Loucy (cell line): ENCODE measurements around the gene ART4.

ENCODE experiments used
- H2AFZ ChIP-seq: fragments of 200-600 bp; sonication (generic); 2 replicates; pipeline ENCODE4 v1.6.0; 2016; ENCODE audit warnings: antibody characterized with exemption, mild to moderate bottlenecking, low read length, moderate library complexity
- H3F3A ChIP-seq: fragments of 200-600 bp; 2 replicates; pipeline ENCODE4 v1.6.0; 2016; ENCODE audit warnings: antibody characterized with exemption, low read depth, mild to moderate bottlenecking
- H3K27me3 ChIP-seq: fragments of 200-600 bp; sonication (generic); 2 replicates; pipeline ENCODE4 v1.6.1; 2014; ENCODE audit warnings: low read length, mild to moderate bottlenecking; ENCODE audit not compliant: insufficient read depth, poor library complexity, severe bottlenecking
- H3K36me3 ChIP-seq: fragments of 200-600 bp; sonication (generic); 2 replicates; pipeline ENCODE4 v1.6.1; 2016; ENCODE audit warnings: low read length; ENCODE audit not compliant: insufficient read depth
- H3K4me1 ChIP-seq: fragments of 200-600 bp; sonication (generic); 2 replicates; pipeline ENCODE4 v1.5.1; 2014; ENCODE audit warnings: low read length, mild to moderate bottlenecking; ENCODE audit not compliant: insufficient read depth, poor library complexity, severe bottlenecking
- H3K4me2 ChIP-seq: fragments of 200-600 bp; sonication (generic); 2 replicates; pipeline ENCODE4 v1.6.0; 2014; ENCODE audit warnings: antibody characterized with exemption, low read length, low read depth, mild to moderate bottlenecking; ENCODE audit not compliant: poor library complexity, severe bottlenecking
- H3K4me3 ChIP-seq: fragments of 200-600 bp; sonication (generic); 2 replicates; pipeline ENCODE4 v1.5.1; 2014; ENCODE audit warnings: low read length, mild to moderate bottlenecking, mixed read lengths; ENCODE audit not compliant: poor library complexity, severe bottlenecking
- H3K79me2 ChIP-seq: fragments of 200-600 bp; sonication (generic); 2 replicates; pipeline ENCODE4 v1.6.1; 2014; ENCODE audit warnings: low read length; ENCODE audit not compliant: insufficient read depth
- H3K9ac ChIP-seq: fragments of 200-600 bp; sonication (generic); 2 replicates; pipeline ENCODE4 v1.6.0; 2014; ENCODE audit warnings: mild to moderate bottlenecking, low read depth, low read length, moderate library complexity; ENCODE audit not compliant: poor library complexity, severe bottlenecking
- H3K9me2 ChIP-seq: fragments of 200-600 bp; sonication (generic); replicated peaks from 2 replicates; pipeline ENCODE4 v1.6.1; 2016; ENCODE audit warnings: low read depth, low read length, mixed read lengths
- H3K9me3 ChIP-seq: fragments of 200-600 bp; sonication (generic); 2 replicates; pipeline ENCODE4 v1.6.1; 2014; ENCODE audit warnings: mild to moderate bottlenecking, antibody characterized with exemption, low read length, low read depth; ENCODE audit not compliant: insufficient read depth
- H4K20me1 ChIP-seq: fragments of 200-600 bp; sonication (generic); 2 replicates; pipeline ENCODE4 v1.6.0; 2014; ENCODE audit warnings: antibody characterized with exemption, low read length, mild to moderate bottlenecking; ENCODE audit not compliant: insufficient read depth, poor library complexity, severe bottlenecking
- EZH2phosphoT487 ChIP-seq: fragments of 200-600 bp; IDR thresholded peaks from 2 replicates; pipeline ENCODE4 v1.6.1; 2018; ENCODE audit warnings: antibody characterized with exemption, mild to moderate bottlenecking, moderate library complexity, borderline replicate concordance
- TF ChIP-seq, protein P1 (sequence below): fragments of 200-600 bp; sonication (generic); conservative IDR thresholded peaks from 2 replicates; pipeline ENCODE4 v1.5.1; 2014; ENCODE audit warnings: mild to moderate bottlenecking, antibody characterized with exemption, low read length

ART4 gene

DNA sequence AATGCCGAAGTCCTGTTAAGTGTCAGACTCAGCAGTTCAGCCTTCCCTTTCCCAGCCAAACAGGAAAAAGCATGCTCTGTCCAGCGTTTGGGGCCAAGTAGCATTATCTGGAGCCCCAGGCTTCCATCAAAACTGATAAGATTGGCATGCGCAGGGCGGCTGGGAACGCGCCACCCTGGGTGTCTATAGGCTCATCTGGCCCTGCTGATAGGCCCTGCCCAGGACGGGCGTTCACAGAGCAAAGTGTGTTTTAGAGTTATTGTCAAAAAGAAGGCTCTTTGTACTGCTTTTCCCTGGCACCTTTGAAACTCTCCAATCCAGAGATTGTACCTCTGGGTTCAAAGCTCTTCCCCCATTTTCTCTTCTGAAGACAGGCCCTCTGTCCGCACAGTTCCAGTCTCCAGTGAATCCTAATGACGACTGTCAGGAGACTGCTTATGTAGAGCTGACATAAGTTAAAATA, at the start of gene ART4:
Gene ART4, minus strand, starts transcription at position 102 of the 463 bp plus-strand sequence. CDS start 413 bp downstream, outside the sequence.
- Histone ChIP-seq H3K4me3 (no peak within 1 kb of the TSS), H4K20me1 (no peaks in the 10 kb centered on the region), H3F3A (no peaks in the 10 kb centered on the region), H3K9me2 (no peaks in the 10 kb centered on the region), H3K4me1 (peaks cover 16% of the 10 kb centered on the region), H3K36me3 (no peaks in the 10 kb centered on the region), H3K79me2 (no peaks in the 10 kb centered on the region), H3K9ac (no peak within 1 kb of the TSS), H3K4me2 (no peak within 1 kb of the TSS), H3K27me3 (peaks cover 8% of the 10 kb centered on the region), H2AFZ (no peak within 1 kb of the TSS), H3K9me3 (no peaks in the 10 kb centered on the region)
- TF ChIP-seq, protein P1, sequence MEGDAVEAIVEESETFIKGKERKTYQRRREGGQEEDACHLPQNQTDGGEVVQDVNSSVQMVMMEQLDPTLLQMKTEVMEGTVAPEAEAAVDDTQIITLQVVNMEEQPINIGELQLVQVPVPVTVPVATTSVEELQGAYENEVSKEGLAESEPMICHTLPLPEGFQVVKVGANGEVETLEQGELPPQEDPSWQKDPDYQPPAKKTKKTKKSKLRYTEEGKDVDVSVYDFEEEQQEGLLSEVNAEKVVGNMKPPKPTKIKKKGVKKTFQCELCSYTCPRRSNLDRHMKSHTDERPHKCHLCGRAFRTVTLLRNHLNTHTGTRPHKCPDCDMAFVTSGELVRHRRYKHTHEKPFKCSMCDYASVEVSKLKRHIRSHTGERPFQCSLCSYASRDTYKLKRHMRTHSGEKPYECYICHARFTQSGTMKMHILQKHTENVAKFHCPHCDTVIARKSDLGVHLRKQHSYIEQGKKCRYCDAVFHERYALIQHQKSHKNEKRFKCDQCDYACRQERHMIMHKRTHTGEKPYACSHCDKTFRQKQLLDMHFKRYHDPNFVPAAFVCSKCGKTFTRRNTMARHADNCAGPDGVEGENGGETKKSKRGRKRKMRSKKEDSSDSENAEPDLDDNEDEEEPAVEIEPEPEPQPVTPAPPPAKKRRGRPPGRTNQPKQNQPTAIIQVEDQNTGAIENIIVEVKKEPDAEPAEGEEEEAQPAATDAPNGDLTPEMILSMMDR, result no peak
- no peak for TF ChIP-seq EZH2phosphoT487

GRCh38 chr12:14892726-14893505, 49.6 kb upstream of the ART4 start:
- H3K9me2 ChIP-seq, result no peaks in the 10 kb centered on the region
- H3K4me1 ChIP-seq, result no peaks in the 10 kb centered on the region
- H3K4me2 ChIP-seq, result no peak overlapping the region
- no peak for TF ChIP-seq EZH2phosphoT487
- TF ChIP-seq, protein P1, result peak; percentile 60
- H3K36me3 ChIP-seq, result no peaks in the 10 kb centered on the region
- H3K27me3 ChIP-seq, result no peaks in the 10 kb centered on the region
- no peaks in the 10 kb centered on the region for H3F3A ChIP-seq
- no peak overlapping the region for H2AFZ ChIP-seq
- no peak overlapping the region for H3K9ac ChIP-seq
- no peaks in the 10 kb centered on the region for H4K20me1 ChIP-seq
- H3K79me2 ChIP-seq, result no peaks in the 10 kb centered on the region
- no peak overlapping the region for H3K4me3 ChIP-seq
- no peaks in the 10 kb centered on the region for H3K9me3 ChIP-seq

DNA sequence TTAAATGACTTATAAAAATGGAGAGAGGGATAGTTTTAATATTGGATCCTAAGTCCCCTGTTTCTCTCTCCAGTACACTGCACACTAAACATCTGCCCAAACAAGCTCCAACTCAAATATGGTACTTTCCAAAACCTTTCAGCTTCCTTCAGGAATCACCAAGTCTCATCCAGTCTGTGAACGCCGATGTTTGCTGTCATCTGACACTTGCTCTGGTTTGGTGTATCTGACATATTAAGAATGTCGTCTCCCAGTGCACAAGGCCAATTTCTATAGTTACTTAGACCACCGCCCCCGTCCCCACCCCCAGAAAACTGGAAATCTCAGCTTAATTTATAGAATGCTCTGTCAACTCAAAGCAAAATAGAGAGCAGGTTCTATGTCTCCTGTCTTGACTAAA, 47.4 kb upstream of the ART4 start:
- H3K9ac ChIP-seq, result no peak overlapping the region
- no peak overlapping the region for H3K4me3 ChIP-seq
- H3K4me2 ChIP-seq, result no peak overlapping the region
- H3K79me2 ChIP-seq, result no peaks in the 10 kb centered on the region
- TF ChIP-seq, protein P1, result no peak
- no peak for TF ChIP-seq EZH2phosphoT487
- no peaks in the 10 kb centered on the region for H3K27me3 ChIP-seq
- no peaks in the 10 kb centered on the region for H3K36me3 ChIP-seq
- H3K9me3 ChIP-seq, result no peaks in the 10 kb centered on the region
- no peaks in the 10 kb centered on the region for H3K9me2 ChIP-seq
- no peaks in the 10 kb centered on the region for H4K20me1 ChIP-seq
- peaks cover under 1% of the 10 kb centered on the region for H3K4me1 ChIP-seq
- no peak overlapping the region for H2AFZ ChIP-seq
- H3F3A ChIP-seq, result no peaks in the 10 kb centered on the region
